ENCODE data around the gene SLIT3. TPM values are rescaled to one million over a fixed set of nuclear protein-coding genes. Genes with fewer than 3 reads are reported as not detected.

Gene SLIT3
- total and polyA plus RNA-seq, 10 of the 15 experiments (the other 5 are each of a cell fraction or from before 2014, with no cell fraction given) = 0.05 TPM; not detected in 9

DNA sequence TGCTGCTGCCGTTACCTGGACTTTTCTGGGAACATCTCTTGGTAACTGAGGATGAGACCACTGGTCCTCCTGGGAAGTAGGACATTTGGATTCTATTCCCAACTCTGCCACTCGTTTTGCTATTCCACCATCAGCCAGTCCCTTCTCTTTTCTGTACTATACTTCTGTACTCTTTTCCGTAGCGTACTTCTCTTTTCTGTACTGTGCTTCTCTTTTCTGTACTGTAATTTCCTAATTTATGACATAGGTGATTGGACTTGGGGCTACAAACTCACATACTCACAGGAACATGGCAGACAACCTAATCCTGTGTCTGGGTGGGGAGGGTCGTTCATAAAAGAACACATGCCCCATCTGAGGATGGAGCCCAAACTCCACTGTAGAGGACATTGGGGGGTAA is 386.4 kb downstream of the SLIT3 start:
- Histone ChIP-seq H3K27me3 (replicated peaks in 1 of 2; ENCODE audit: control insufficient read depth in 2 of 2, insufficient read depth in 2 of 2, low read length in 1 of 2) (peaks cover 2 to 4% of the 10 kb centered on the region in 2 experiments; a peak in 3 of 4 replicates), H3K9me3 (replicated peaks; ENCODE audit: control insufficient read depth, insufficient read depth, low read length) (no peaks in the 10 kb centered on the region), H3K4me3 (no peak overlapping the region), H3K27ac (ENCODE audit: control insufficient read depth, insufficient read depth) (no peak overlapping the region), H3K36me3 (ENCODE audit: control insufficient read depth in 2 of 2, insufficient read depth in 2 of 2, low read length in 1 of 2) (no peaks in the 10 kb centered on the region), H3K79me2 (ENCODE audit: control insufficient read depth, insufficient read depth, low read length) (no peaks in the 10 kb centered on the region), H3K4me2 (ENCODE audit: control insufficient read depth, insufficient read depth) (no peak overlapping the region), H3K4me1 (ENCODE audit: control insufficient read depth, insufficient read depth, low read length) (no peaks in the 10 kb centered on the region), H2AFZ (ENCODE audit: control insufficient read depth, low read depth, low read length) (no peak overlapping the region), H4K20me1 (ENCODE audit: control insufficient read depth, insufficient read depth) (no peaks in the 10 kb centered on the region), H3K9ac (ENCODE audit: control insufficient read depth, insufficient read depth, low read length) (no peak overlapping the region)
- SMC1A ChIA-PET (ENCODE audit: uncharacterized antibody, unreplicated experiment) = no interaction called here
- FAIRE-seq (no peak), ATAC-seq (no peak), DNase-seq (ENCODE audit: low read depth, low spot score) (no peak)
- no TSS peak for BruUV-seq (replicated peaks)
- POLR2A ChIA-PET = no interaction called here
- CTCF ChIA-PET = no interaction called here
- TF ChIP-seq RUNX3 (IDR thresholded peaks at IDR 0.05; ENCODE audit: low read length) (no peak), RCOR1 (conservative IDR thresholded peaks at IDR 0.05; ENCODE audit: low read depth, low read length) (no peak), BRCA1 (IDR thresholded peaks at IDR 0.05; ENCODE audit: low read depth, low read length) (no peak)
- intact Hi-C loops (cut with micrococcal nuclease; ENCODE audit: unreplicated experiment) = no loop called here
- WGBS (ENCODE audit: insufficient coverage, insufficient replicate concordance, low lambda C conversion rate, missing lambda C conversion rate) = 7% methylated on average over 5 of the region's 5 CpGs
- in situ Hi-C loops (cut with MboI) = no loop called here
- RAD21 ChIA-PET (ENCODE audit: unreplicated experiment) = no interaction called here

- Histone ChIP-seq H4K20me1 (ENCODE audit: control insufficient read depth, insufficient read depth) (no peaks in the 10 kb centered on the region), H3K9ac (ENCODE audit: control insufficient read depth, insufficient read depth, low read length) (no peak overlapping the region), H2AFZ (ENCODE audit: control insufficient read depth, low read depth, low read length) (no peak overlapping the region), H3K4me1 (ENCODE audit: control insufficient read depth, insufficient read depth, low read length) (no peaks in the 10 kb centered on the region), H3K27me3 (replicated peaks in 1 of 2; ENCODE audit: control insufficient read depth in 2 of 2, insufficient read depth in 2 of 2, low read length in 1 of 2) (peaks cover 0 to 2% of the 10 kb centered on the region in 2 experiments; a peak in 1 of 4 replicates), H3K9me3 (replicated peaks; ENCODE audit: control insufficient read depth, insufficient read depth, low read length) (no peaks in the 10 kb centered on the region), H3K4me2 (ENCODE audit: control insufficient read depth, insufficient read depth) (no peak overlapping the region), H3K4me3 (no peak overlapping the region), H3K79me2 (ENCODE audit: control insufficient read depth, insufficient read depth, low read length) (no peaks in the 10 kb centered on the region), H3K27ac (ENCODE audit: control insufficient read depth, insufficient read depth) (no peak overlapping the region), H3K36me3 (ENCODE audit: control insufficient read depth in 2 of 2, insufficient read depth in 2 of 2, low read length in 1 of 2) (no peaks in the 10 kb centered on the region)
- RAD21 ChIA-PET (ENCODE audit: unreplicated experiment) = no interaction called here
- CTCF ChIA-PET = no interaction called here
- in situ Hi-C loops (cut with MboI) (no loop called here), intact Hi-C loops (cut with micrococcal nuclease; ENCODE audit: unreplicated experiment) (no loop called here)
- BruUV-seq (replicated peaks) = no TSS peak
- no peak for ATAC-seq
- TF ChIP-seq SRF (IDR thresholded peaks at IDR 0.05; ENCODE audit: low read depth in 2 of 2, low read length in 2 of 2) (no peak), CHD2 (IDR thresholded peaks at IDR 0.05; ENCODE audit: borderline replicate concordance, low read depth, low read length) (no peak), PKNOX1 (IDR thresholded peaks at IDR 0.05) (no peak), FOXM1 (IDR thresholded peaks at IDR 0.05; ENCODE audit: low read depth, low read length) (no peak), SP1 (IDR thresholded peaks at IDR 0.05; ENCODE audit: low read depth, low read length) (no peak), IKZF2 (IDR thresholded peaks at IDR 0.05) (no peak), MTA3 (IDR thresholded peaks at IDR 0.05; ENCODE audit: borderline replicate concordance, low read length) (no peak)
- TF ChIP-seq, protein P1, sequence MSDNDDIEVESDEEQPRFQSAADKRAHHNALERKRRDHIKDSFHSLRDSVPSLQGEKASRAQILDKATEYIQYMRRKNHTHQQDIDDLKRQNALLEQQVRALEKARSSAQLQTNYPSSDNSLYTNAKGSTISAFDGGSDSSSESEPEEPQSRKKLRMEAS (IDR thresholded peaks at IDR 0.05; ENCODE audit: low read depth, low read length) = no peak
- TF ChIP-seq, protein P2, sequence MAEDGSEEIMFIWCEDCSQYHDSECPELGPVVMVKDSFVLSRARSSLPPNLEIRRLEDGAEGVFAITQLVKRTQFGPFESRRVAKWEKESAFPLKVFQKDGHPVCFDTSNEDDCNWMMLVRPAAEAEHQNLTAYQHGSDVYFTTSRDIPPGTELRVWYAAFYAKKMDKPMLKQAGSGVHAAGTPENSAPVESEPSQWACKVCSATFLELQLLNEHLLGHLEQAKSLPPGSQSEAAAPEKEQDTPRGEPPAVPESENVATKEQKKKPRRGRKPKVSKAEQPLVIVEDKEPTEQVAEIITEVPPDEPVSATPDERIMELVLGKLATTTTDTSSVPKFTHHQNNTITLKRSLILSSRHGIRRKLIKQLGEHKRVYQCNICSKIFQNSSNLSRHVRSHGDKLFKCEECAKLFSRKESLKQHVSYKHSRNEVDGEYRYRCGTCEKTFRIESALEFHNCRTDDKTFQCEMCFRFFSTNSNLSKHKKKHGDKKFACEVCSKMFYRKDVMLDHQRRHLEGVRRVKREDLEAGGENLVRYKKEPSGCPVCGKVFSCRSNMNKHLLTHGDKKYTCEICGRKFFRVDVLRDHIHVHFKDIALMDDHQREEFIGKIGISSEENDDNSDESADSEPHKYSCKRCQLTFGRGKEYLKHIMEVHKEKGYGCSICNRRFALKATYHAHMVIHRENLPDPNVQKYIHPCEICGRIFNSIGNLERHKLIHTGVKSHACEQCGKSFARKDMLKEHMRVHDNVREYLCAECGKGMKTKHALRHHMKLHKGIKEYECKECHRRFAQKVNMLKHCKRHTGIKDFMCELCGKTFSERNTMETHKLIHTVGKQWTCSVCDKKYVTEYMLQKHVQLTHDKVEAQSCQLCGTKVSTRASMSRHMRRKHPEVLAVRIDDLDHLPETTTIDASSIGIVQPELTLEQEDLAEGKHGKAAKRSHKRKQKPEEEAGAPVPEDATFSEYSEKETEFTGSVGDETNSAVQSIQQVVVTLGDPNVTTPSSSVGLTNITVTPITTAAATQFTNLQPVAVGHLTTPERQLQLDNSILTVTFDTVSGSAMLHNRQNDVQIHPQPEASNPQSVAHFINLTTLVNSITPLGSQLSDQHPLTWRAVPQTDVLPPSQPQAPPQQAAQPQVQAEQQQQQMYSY (CRISPR knock-in tag; IDR thresholded peaks at IDR 0.05) = no peak
- no peak for DNase-seq (ENCODE audit: low read depth, low spot score)
- no peak for FAIRE-seq
- SMC1A ChIA-PET (ENCODE audit: uncharacterized antibody, unreplicated experiment) = no interaction called here
- 33% methylated on average over 6 of the region's 6 CpGs for WGBS (ENCODE audit: insufficient coverage, insufficient replicate concordance, low lambda C conversion rate, missing lambda C conversion rate)
- POLR2A ChIA-PET = no interaction called here
Measured at GRCh38 chr5:168910874-168911273, 390.1 kb downstream of the SLIT3 start.
